H9 (cell line): Measurements from ENCODE around the gene TMEM198. TPM values are rescaled to one million over a fixed set of nuclear protein-coding genes. Genes with fewer than 3 reads are reported as not detected.

Source experiments
- DNase-seq: peaks from one replicate; pipeline ENCODE4 v3.0.0-alpha.2; 2017
- H2AFZ ChIP-seq: one replicate; pipeline ENCODE4 v1.6.1; 2013; ENCODE audit warnings: mild to moderate bottlenecking, low read length, control low read depth, moderate library complexity
- H2AK5ac ChIP-seq: 2 replicates; pipeline ENCODE4 v1.6.1; 2013; ENCODE audit warnings: low read length, control low read depth, mixed read lengths; ENCODE audit not compliant: insufficient read length
- H2BK120ac ChIP-seq: one replicate; pipeline ENCODE4 v1.6.1; 2013; ENCODE audit warnings: low read depth, mild to moderate bottlenecking, low read length, control low read depth, inconsistent platforms; ENCODE audit not compliant: poor library complexity, severe bottlenecking
- H2BK12ac ChIP-seq: 2 replicates; pipeline ENCODE4 v1.6.1; 2013; ENCODE audit warnings: low read length, control low read depth, mixed read lengths, low read depth; ENCODE audit not compliant: insufficient read length
- H2BK15ac ChIP-seq: 2 replicates; pipeline ENCODE4 v1.6.1; 2013; ENCODE audit warnings: low read depth, low read length, control low read depth
- H2BK20ac ChIP-seq: one replicate; pipeline ENCODE4 v1.6.1; 2013; ENCODE audit warnings: low read depth, mild to moderate bottlenecking, low read length, control low read depth, inconsistent platforms; ENCODE audit not compliant: poor library complexity, severe bottlenecking
- H2BK5ac ChIP-seq: 2 replicates; pipeline ENCODE4 v1.6.1; 2013; ENCODE audit warnings: low read length, control low read depth, mixed read lengths; ENCODE audit not compliant: insufficient read length
- H3K14ac ChIP-seq: 2 replicates; pipeline ENCODE4 v1.6.1; 2013; ENCODE audit warnings: low read length, control low read depth; ENCODE audit not compliant: insufficient read depth
- H3K18ac ChIP-seq: 2 replicates; pipeline ENCODE4 v1.6.1; 2013; ENCODE audit warnings: low read depth, mild to moderate bottlenecking, mixed read lengths, low read length, control low read depth; ENCODE audit not compliant: insufficient read length
- H3K23ac ChIP-seq: 2 replicates; pipeline ENCODE4 v1.6.1; 2013; ENCODE audit warnings: low read length, control low read depth, mixed read lengths, low read depth; ENCODE audit not compliant: insufficient read length
- H3K23me2 ChIP-seq: 2 replicates; pipeline ENCODE4 v1.6.1; 2013; ENCODE audit warnings: low read depth, mild to moderate bottlenecking, mixed read lengths, low read length, control low read depth; ENCODE audit not compliant: insufficient read length, poor library complexity, severe bottlenecking
- H3K27ac ChIP-seq: 2 replicates; pipeline ENCODE4 v1.5.1; 2013; ENCODE audit warnings: low read length, control low read depth, mixed read lengths, low read depth; ENCODE audit not compliant: insufficient read length
- H3K27me3 ChIP-seq: 2 replicates; pipeline ENCODE4 v1.6.1; 2013; ENCODE audit warnings: low read length, control low read depth, inconsistent platforms; ENCODE audit not compliant: insufficient read depth
- H3K4ac ChIP-seq: 2 replicates; pipeline ENCODE4 v1.6.1; 2013; ENCODE audit warnings: low read depth, mild to moderate bottlenecking, control low read depth, inconsistent platforms, low read length, moderate library complexity
- H3K4me1 ChIP-seq: 2 replicates; pipeline ENCODE4 v1.6.1; 2013; ENCODE audit warnings: low read length, control low read depth, inconsistent platforms; ENCODE audit not compliant: insufficient read depth
- H3K4me2 ChIP-seq: 2 replicates; pipeline ENCODE4 v1.6.1; 2013; ENCODE audit warnings: low read length, control low read depth, mixed read lengths; ENCODE audit not compliant: insufficient read length, insufficient read depth
- H3K56ac ChIP-seq: 2 replicates; pipeline ENCODE4 v1.6.1; 2013; ENCODE audit warnings: low read depth, mild to moderate bottlenecking, mixed read lengths, low read length, control low read depth; ENCODE audit not compliant: insufficient read length
- H3K79me1 ChIP-seq: 2 replicates; pipeline ENCODE4 v1.6.1; 2013; ENCODE audit warnings: low read depth, mild to moderate bottlenecking, moderate library complexity, low read length, control low read depth, inconsistent platforms; ENCODE audit not compliant: insufficient read depth, poor library complexity, severe bottlenecking
- H3K79me2 ChIP-seq: 2 replicates; pipeline ENCODE4 v1.6.1; 2013; ENCODE audit warnings: low read length, control low read depth, inconsistent platforms; ENCODE audit not compliant: insufficient read depth
- H3K9ac ChIP-seq: 2 replicates; pipeline ENCODE4 v1.6.1; 2013; ENCODE audit warnings: low read length, control low read depth, mixed read lengths; ENCODE audit not compliant: insufficient read length; ENCODE audit errors: extremely low read depth
- H3K9me3 ChIP-seq: one replicate; pipeline ENCODE4 v1.6.1; 2013; ENCODE audit warnings: low read depth, low read length, inconsistent platforms; ENCODE audit not compliant: control insufficient read depth
- H3T11ph ChIP-seq: one replicate; pipeline ENCODE4 v1.6.1; 2013; ENCODE audit warnings: mild to moderate bottlenecking, low read length, control low read depth, inconsistent platforms
- H4K20me1 ChIP-seq: one replicate; pipeline ENCODE4 v1.6.1; 2013; ENCODE audit not compliant: control insufficient read depth, insufficient read length, insufficient read depth
- H4K5ac ChIP-seq: 2 replicates; pipeline ENCODE4 v1.6.1; 2013; ENCODE audit warnings: low read depth, mild to moderate bottlenecking, mixed read lengths, low read length, control low read depth; ENCODE audit not compliant: insufficient read length
- H4K8ac ChIP-seq: replicated peaks from 2 replicates; pipeline ENCODE4 v1.6.1; 2013; ENCODE audit warnings: low read length, control low read depth, mixed read lengths, low read depth; ENCODE audit not compliant: insufficient read length
- H4K91ac ChIP-seq: 2 replicates; pipeline ENCODE4 v1.6.1; 2013; ENCODE audit warnings: low read depth, mild to moderate bottlenecking, moderate library complexity, mixed read lengths, low read length, control low read depth; ENCODE audit not compliant: insufficient read length
- H3K27ac Mint-ChIP-seq, 3 experiments: 2 replicates in 2 of 3; 3 replicates in 1 of 3; pipeline ENCODE4 v1.8.0; 2020 to 2021; ENCODE audit warnings: mixed read lengths in 3 of 3, mild to moderate bottlenecking in 1 of 3, moderate library complexity in 1 of 3
- H3K27me3 Mint-ChIP-seq: 2 replicates; pipeline ENCODE4 v1.8.0; 2021; ENCODE audit warnings: low read depth, mild to moderate bottlenecking, moderate library complexity, mixed read lengths
- H3K36me3 Mint-ChIP-seq, 3 experiments: 2 replicates in 2 of 3; 3 replicates in 1 of 3; pipeline ENCODE4 v1.8.0; 2020 to 2021; ENCODE audit warnings: low read depth in 3 of 3, mixed read lengths in 3 of 3; ENCODE audit not compliant: insufficient read depth in 1 of 3
- H3K4me1 Mint-ChIP-seq, 2 experiments: 2 replicates each; pipeline ENCODE4 v1.8.0; 2020; ENCODE audit warnings: mixed read lengths in 2 of 2
- H3K4me3 Mint-ChIP-seq, 2 experiments: 2 replicates in 1 of 2; 3 replicates in 1 of 2; pipeline ENCODE4 v1.8.0; 2020 to 2021; ENCODE audit warnings: mild to moderate bottlenecking in 2 of 2, mixed read lengths in 2 of 2, moderate library complexity in 1 of 2
- H3K9me3 Mint-ChIP-seq, 2 experiments: 2 replicates in 1 of 2; 3 replicates in 1 of 2; pipeline ENCODE4 v1.8.0; 2020; ENCODE audit warnings: mild to moderate bottlenecking in 2 of 2, mixed read lengths in 2 of 2, moderate library complexity in 1 of 2
- WGBS: extraction: QIAGEN DNeasy Blood & Tissue Kit; methylation state at CpG from one replicate; pipeline ENCODE4 v1.1.7; 2013; ENCODE audit warnings: missing lambda C conversion rate, low lambda C conversion rate, mixed read lengths; ENCODE audit not compliant: insufficient read length; ENCODE audit errors: extremely low coverage; 5-methylcytosine and 5-hydroxymethylcytosine counted together
- total RNA-seq: library from RNA; stranded (reverse); gene quantifications from 2 replicates; pipeline ENCODE4 v1.2.1, GENCODE V29; 2021
- TF ChIP-seq, protein P1 (sequence below): fragments of 200-600 bp; sonication (generic); conservative IDR thresholded peaks from 3 replicates; pipeline ENCODE4 v1.8.0; 2021; ENCODE audit warnings: antibody characterized with exemption, mild to moderate bottlenecking

TMEM198 gene
- total RNA-seq, 1 experiment from 2014 or later: 7.7 TPM

DNA sequence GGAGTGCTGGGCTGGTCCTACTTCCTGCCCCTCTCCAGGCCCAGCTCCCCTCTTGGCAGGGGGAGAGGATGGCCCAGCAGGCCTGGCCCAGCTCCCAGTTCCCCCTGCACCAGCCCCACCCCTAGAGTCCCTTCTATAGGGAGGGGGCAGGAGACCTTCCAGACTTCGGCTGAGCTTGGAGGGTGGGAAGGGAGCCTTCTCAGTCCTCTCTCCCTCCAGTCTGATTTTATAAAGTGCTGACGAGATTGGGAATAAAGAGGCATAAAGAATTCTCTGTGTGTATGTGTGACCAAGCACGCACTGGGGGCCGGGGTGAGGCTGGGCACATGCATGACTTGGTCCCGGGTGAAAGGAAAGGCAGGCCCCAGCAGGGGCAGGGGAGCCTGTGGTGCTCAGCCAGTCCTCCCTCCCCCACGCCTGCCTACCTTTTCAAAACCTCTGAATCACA lies 5.3 kb upstream of the TMEM198 start:
- Histone ChIP-seq H3K27me3 (no peaks in the 10 kb centered on the region), H3K4me2 (no peak overlapping the region), H3K4me1 (peaks cover 8% of the 10 kb centered on the region; the same call in 1 of the 2 replicates), H2BK120ac (no peak overlapping the region), H2AFZ (no peak overlapping the region), H2BK5ac (no peak overlapping the region), H3K79me2 (no peaks in the 10 kb centered on the region), H2AK5ac (no peak overlapping the region), H3K27ac (no peak overlapping the region), H3K79me1 (no peaks in the 10 kb centered on the region), H3K9me3 (no peaks in the 10 kb centered on the region), H2BK20ac (no peak overlapping the region), H3K23me2 (peaks cover 9% of the 10 kb centered on the region), H3K56ac (no peak overlapping the region), H2BK12ac (no peak overlapping the region), H3K23ac (no peak overlapping the region), H4K5ac (no peak overlapping the region), H3K14ac (no peak overlapping the region; the same call in 1 of the 2 replicates), H4K91ac (no peak overlapping the region), H3K18ac (no peak overlapping the region), H3K4ac (no peak overlapping the region), H2BK15ac (no peak overlapping the region), H4K8ac (no peak overlapping the region), H3K9ac (no peak overlapping the region), H3T11ph (no peak overlapping the region), H4K20me1 (no peaks in the 10 kb centered on the region)
- H3K36me3 Mint-ChIP-seq: peaks cover 14 to 28% (median 21%) of the 10 kb centered on the region in 3 experiments
- peaks cover 3% of the 10 kb centered on the region for H3K27me3 Mint-ChIP-seq
- DNase-seq: no peak
- TF ChIP-seq, protein P1, sequence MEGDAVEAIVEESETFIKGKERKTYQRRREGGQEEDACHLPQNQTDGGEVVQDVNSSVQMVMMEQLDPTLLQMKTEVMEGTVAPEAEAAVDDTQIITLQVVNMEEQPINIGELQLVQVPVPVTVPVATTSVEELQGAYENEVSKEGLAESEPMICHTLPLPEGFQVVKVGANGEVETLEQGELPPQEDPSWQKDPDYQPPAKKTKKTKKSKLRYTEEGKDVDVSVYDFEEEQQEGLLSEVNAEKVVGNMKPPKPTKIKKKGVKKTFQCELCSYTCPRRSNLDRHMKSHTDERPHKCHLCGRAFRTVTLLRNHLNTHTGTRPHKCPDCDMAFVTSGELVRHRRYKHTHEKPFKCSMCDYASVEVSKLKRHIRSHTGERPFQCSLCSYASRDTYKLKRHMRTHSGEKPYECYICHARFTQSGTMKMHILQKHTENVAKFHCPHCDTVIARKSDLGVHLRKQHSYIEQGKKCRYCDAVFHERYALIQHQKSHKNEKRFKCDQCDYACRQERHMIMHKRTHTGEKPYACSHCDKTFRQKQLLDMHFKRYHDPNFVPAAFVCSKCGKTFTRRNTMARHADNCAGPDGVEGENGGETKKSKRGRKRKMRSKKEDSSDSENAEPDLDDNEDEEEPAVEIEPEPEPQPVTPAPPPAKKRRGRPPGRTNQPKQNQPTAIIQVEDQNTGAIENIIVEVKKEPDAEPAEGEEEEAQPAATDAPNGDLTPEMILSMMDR: no peak
- H3K9me3 Mint-ChIP-seq: peaks cover 0 to 1% of the 10 kb centered on the region in 2 experiments; a peak in 3 of 5 replicates
- WGBS: no CpG with 5 or more reads among the region's 6 CpGs
- H3K4me3 Mint-ChIP-seq: no peak overlapping the region
- peaks cover 34 to 39% of the 10 kb centered on the region in 2 experiments for H3K4me1 Mint-ChIP-seq
- peak overlapping the region in 1 of 3 experiments; percentile 92; a peak in 2 of 7 replicates for H3K27ac Mint-ChIP-seq
